ENCODE measurements around the gene CDC42EP3. TPM values are rescaled to one million over a fixed set of nuclear protein-coding genes. Genes with fewer than 3 reads are reported as not detected.

Gene CDC42EP3
- total and polyA plus RNA-seq, 2 experiments from 2014 or later = 31.4 TPM

DNA sequence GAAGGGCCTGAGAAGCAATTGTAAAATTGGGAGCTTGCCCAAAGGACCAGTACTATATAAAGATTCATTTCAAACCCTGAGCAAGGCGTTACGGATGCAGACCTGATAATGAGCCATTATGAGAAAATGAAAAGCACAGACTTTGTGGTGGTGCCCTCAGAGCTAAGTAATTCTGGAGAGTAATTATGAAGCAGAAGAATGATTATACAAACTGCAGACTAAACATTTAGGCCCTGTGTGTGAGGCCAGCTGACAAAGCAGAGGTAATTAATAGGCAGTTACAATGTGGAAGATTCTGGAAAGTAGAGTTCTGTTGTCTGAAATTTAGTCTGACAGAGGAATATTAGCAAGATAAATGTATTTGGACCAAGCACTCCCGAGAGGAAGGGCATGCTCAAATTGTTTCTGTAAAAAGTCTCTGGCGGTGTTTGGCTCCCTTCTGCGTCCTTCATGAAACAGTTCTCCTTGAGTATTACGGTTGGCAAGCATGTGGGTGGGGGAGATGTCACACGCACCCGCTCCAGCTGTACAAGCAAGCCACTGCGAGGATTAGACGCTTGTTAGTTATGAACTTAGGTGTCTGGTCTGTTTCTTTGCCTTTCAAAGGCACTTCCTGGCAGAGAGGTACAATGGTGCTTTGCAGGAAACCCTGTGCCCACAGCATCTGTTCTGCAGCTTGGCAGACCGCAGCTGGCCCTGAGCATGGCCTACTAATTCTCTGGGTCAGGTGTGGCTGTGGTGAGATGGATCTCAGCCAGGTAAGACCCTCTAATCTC lies 45.5 kb downstream of the CDC42EP3 start (continued):
- TF ChIP-seq ZNF462 (CRISPR knock-in tag; IDR thresholded peaks at IDR 0.05) = no peak
- no peak for TF ChIP-seq NANOG (IDR thresholded peaks at IDR 0.05; ENCODE audit: borderline replicate concordance)
- no peak for TF ChIP-seq STAT1 (IDR thresholded peaks at IDR 0.05; ENCODE audit: unreplicated experiment)
- TF ChIP-seq ZNF331 (CRISPR knock-in tag; IDR thresholded peaks at IDR 0.05; ENCODE audit: low read depth) = no peak

- ATAC-seq (no peak), DNase-seq (ENCODE audit: low spot score) (no peak)
- Histone ChIP-seq H3K36me3 (ENCODE audit: insufficient read depth) (no peaks in the 10 kb centered on the region), H3K4me3 (no peak overlapping the region), H3K9me2 (ENCODE audit: insufficient read depth) (no peaks in the 10 kb centered on the region; the same call in 1 of the 2 replicates), H3K27me3 (ENCODE audit: insufficient read depth) (no peaks in the 10 kb centered on the region), H3K79me2 (replicated peaks; ENCODE audit: insufficient read depth) (no peaks in the 10 kb centered on the region), H2AFZ (0 out of 2 replicates have a peak overlapping the region, but pooled peaks have one; percentile 23), H4K20me1 (replicated peaks; ENCODE audit: insufficient read depth) (no peaks in the 10 kb centered on the region), H3K4me2 (no peak overlapping the region), H3F3A (replicated peaks; ENCODE audit: low read depth) (no peaks in the 10 kb centered on the region), H3K4me1 (ENCODE audit: insufficient read depth) (no peaks in the 10 kb centered on the region), H3K27ac (ENCODE audit: low read depth) (no peak overlapping the region)
- no peaks in the 10 kb centered on the region for H3K4me1 Mint-ChIP-seq
- H3K9me3 Mint-ChIP-seq = no peaks in the 10 kb centered on the region
- H3K36me3 Mint-ChIP-seq (ENCODE audit: low read depth) = no peaks in the 10 kb centered on the region; the same call in 2 of the 3 replicates
- H3K27ac Mint-ChIP-seq = no peak overlapping the region
- H3K27me3 Mint-ChIP-seq (ENCODE audit: insufficient read depth, low read depth, poor library complexity) = no peaks in the 10 kb centered on the region
- H3K4me3 Mint-ChIP-seq = no peak overlapping the region
- TF ChIP-seq, protein P1, sequence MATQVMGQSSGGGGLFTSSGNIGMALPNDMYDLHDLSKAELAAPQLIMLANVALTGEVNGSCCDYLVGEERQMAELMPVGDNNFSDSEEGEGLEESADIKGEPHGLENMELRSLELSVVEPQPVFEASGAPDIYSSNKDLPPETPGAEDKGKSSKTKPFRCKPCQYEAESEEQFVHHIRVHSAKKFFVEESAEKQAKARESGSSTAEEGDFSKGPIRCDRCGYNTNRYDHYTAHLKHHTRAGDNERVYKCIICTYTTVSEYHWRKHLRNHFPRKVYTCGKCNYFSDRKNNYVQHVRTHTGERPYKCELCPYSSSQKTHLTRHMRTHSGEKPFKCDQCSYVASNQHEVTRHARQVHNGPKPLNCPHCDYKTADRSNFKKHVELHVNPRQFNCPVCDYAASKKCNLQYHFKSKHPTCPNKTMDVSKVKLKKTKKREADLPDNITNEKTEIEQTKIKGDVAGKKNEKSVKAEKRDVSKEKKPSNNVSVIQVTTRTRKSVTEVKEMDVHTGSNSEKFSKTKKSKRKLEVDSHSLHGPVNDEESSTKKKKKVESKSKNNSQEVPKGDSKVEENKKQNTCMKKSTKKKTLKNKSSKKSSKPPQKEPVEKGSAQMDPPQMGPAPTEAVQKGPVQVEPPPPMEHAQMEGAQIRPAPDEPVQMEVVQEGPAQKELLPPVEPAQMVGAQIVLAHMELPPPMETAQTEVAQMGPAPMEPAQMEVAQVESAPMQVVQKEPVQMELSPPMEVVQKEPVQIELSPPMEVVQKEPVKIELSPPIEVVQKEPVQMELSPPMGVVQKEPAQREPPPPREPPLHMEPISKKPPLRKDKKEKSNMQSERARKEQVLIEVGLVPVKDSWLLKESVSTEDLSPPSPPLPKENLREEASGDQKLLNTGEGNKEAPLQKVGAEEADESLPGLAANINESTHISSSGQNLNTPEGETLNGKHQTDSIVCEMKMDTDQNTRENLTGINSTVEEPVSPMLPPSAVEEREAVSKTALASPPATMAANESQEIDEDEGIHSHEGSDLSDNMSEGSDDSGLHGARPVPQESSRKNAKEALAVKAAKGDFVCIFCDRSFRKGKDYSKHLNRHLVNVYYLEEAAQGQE (IDR thresholded peaks at IDR 0.05; ENCODE audit: unreplicated experiment) = no peak
- TF ChIP-seq STAT1 (IDR thresholded peaks at IDR 0.05; ENCODE audit: unreplicated experiment) (no peak), CREB1 (CRISPR knock-in tag; IDR thresholded peaks at IDR 0.05; ENCODE audit: low read depth) (no peak), CTCF (conservative IDR thresholded peaks at IDR 0.05; ENCODE audit: low read depth in 2 of 2) (no peak), EZH2phosphoT487 (IDR thresholded peaks at IDR 0.05; ENCODE audit: unreplicated experiment) (no peak), ZNF331 (CRISPR knock-in tag; IDR thresholded peaks at IDR 0.05; ENCODE audit: low read depth) (no peak), JUNB (IDR thresholded peaks at IDR 0.05; ENCODE audit: unreplicated experiment) (no peak), POLR2AphosphoS5 (IDR thresholded peaks at IDR 0.05; ENCODE audit: low read depth) (no peak), NANOG (IDR thresholded peaks at IDR 0.05; ENCODE audit: borderline replicate concordance) (no peak), ETS1 (IDR thresholded peaks at IDR 0.05) (no peak), ZNF114 (CRISPR knock-in tag; IDR thresholded peaks at IDR 0.05) (no peak)
Observed at GRCh38 chr2:37625156-37625555, 46.3 kb downstream of the CDC42EP3 start.
